Brain microvascular endothelial cell (primary cell): ENCODE data around the gene PTPRCAP.

ENCODE experiments used
- DNase-seq: peaks from one replicate; pipeline ENCODE4 v3.0.0-alpha.2; 2020
- H3K27ac ChIP-seq: fragments of 250-450 bp; sonication (Bioruptor Pico); 2 replicates; pipeline ENCODE4 v1.5.1; 2020; ENCODE audit warnings: mild to moderate bottlenecking, moderate library complexity
- H3K27me3 ChIP-seq: fragments of 250-450 bp; sonication (Bioruptor Pico); replicated peaks from 2 replicates; pipeline ENCODE4 v1.5.1; 2020; ENCODE audit warnings: mild to moderate bottlenecking
- H3K36me3 ChIP-seq: fragments of 250-450 bp; sonication (Bioruptor Pico); replicated peaks from 2 replicates; pipeline ENCODE4 v1.5.1; 2020; ENCODE audit warnings: mild to moderate bottlenecking
- H3K4me3 ChIP-seq: 2 replicates; pipeline ENCODE4 v1.5.1; 2011; ENCODE audit warnings: low read depth, mild to moderate bottlenecking, control low read depth, low read length, moderate library complexity
- CTCF ChIP-seq: IDR thresholded peaks from 2 replicates; pipeline ENCODE4 v1.5.1; 2011; ENCODE audit warnings: low read depth, mild to moderate bottlenecking, moderate library complexity, low read length, control low read depth, inconsistent platforms; ENCODE audit errors: missing control alignments
- in situ Hi-C: cut with HindIII; loops from 2 replicates; pipeline ENCODE4 v1.10.0; 2017; ENCODE audit warnings: low sequenced_read_pairs, low pct_ligation_motif_present

Gene PTPRCAP

DNA sequence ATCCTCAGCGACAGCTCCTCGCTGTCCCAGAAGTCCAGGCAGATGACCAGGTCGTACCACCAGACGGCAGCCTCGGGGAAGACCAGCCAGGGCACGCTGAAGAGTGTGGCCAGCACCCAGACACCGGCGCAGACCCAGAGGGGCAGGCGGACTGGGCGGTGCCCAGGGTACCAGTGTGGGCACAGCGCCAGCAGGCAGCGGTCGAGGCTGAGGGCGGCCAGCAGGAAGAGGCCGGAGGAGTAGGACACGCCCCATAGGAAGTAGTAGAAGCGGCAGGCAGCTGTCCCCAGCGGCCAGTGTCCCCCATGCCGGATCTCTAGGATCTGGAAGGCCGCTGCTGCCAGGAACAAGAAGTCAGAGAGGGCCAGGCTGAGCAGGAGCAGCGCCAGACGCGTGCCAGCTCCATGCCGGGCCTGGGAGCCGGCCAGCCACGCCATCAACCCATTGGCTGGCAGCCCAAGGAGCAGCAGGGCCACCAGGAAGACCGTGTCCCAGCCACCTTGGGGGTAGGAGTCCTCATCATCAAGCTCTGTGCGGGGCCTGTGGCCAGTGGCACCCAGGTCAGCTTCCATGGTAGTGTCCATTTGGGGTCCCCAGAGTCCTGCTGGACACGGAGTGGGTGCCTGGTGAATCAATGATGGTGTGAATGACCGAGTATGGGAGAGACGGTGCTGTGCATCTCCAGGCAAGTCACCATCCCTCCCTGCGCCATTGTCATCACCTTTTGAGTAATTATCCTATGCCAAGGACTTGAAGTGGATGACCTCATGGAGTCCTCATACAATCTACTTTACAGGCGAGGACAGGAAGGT is 14.9 kb upstream of the PTPRCAP start, which contains the start of gene GPR152:
Gene GPR152 (minus strand): TSS at position 589 of the 812 bp plus-strand sequence. CDS start 5 bp downstream, at position 584.
- H3K27me3 ChIP-seq, result no peaks in the 10 kb centered on the region
- H3K36me3 ChIP-seq, result no peaks in the 10 kb centered on the region
- no peak within 1 kb of the TSS for H3K27ac ChIP-seq
- DNase-seq, result no peak
- in situ Hi-C loops, result no loop called here
- H3K4me3 ChIP-seq, result no peak within 1 kb of the TSS
- TF ChIP-seq CTCF, result no peak

- no peak for DNase-seq
- no peak for TF ChIP-seq CTCF
- no peak overlapping the region for H3K4me3 ChIP-seq
- no peak overlapping the region for H3K27ac ChIP-seq
- in situ Hi-C loops, result no loop called here
- no peaks in the 10 kb centered on the region for H3K36me3 ChIP-seq
- H3K27me3 ChIP-seq, result no peaks in the 10 kb centered on the region
Measured at GRCh38 chr11:67451658-67451976, 14.1 kb upstream of the PTPRCAP start.

GRCh38 chr11:67450796-67451657 is 13.5 kb upstream of the PTPRCAP start:
- in situ Hi-C loops, result no loop called here
- TF ChIP-seq CTCF, result no peak
- Histone ChIP-seq H3K4me3 (no peak overlapping the region), H3K36me3 (no peaks in the 10 kb centered on the region), H3K27me3 (no peaks in the 10 kb centered on the region), H3K27ac (no peak overlapping the region)
- DNase-seq, result no peak

DNA sequence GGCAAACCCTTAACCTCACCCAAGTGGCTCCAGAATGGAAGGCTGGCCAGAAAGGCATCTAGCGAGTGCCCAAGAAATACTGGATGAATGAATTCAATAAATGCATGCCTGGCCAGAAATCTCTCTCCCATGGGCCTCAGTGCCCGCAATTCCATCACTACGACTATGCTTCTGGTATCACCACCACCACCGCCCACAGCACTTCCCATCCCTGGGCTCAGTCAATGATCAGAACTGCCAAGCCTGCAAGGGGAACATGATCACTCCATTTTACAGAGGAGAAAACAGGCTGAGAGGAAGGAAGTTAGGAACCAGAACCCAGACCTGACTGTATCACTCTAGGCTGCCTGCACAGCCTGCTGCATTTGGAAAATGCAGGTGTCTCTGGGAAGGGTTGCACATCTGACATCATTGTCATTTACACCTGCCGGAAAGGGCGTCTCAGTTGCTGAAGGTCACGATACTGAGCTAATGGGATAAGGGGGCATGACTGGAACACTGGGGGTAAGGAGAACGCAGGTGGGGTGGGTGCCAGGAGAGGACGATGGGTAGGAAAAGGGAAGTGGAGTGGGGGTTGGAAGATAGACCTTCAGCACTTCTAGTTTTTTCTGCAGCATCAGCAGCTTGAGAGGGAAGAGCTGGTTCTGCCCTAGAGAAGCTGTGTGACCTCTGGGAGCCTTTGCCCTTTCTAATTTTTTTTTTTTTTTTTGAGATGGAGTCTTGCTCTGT is 11.8 kb upstream of the PTPRCAP start:
- in situ Hi-C loops, result no loop called here
- no peak overlapping the region for H3K27ac ChIP-seq
- no peak for DNase-seq
- no peaks in the 10 kb centered on the region for H3K27me3 ChIP-seq
- H3K4me3 ChIP-seq, result no peak overlapping the region
- TF ChIP-seq CTCF, result no peak
- H3K36me3 ChIP-seq, result no peaks in the 10 kb centered on the region

- TF ChIP-seq CTCF, result no peak
- no peak for DNase-seq
Measured at GRCh38 chr11:67448220-67448609, 10.7 kb upstream of the PTPRCAP start.

More at GRCh38 chr11:67448220-67448609, 10.7 kb upstream of the PTPRCAP start:
- H3K27me3 ChIP-seq, result no peaks in the 10 kb centered on the region
- no peaks in the 10 kb centered on the region for H3K36me3 ChIP-seq
- in situ Hi-C loops, result no loop called here
- H3K27ac ChIP-seq, result no peak overlapping the region
- no peak overlapping the region for H3K4me3 ChIP-seq
